Stimulated activated memory B cell treated with anti-CD40 and anti-IgM and Interleukin-4, amounts not matched to agents 10 μg/mL and 1 μg/mL and 100 μg/mL, for 72 hours (primary cell): Measurements from ENCODE around the gene TGFBR3.

Experiments used
- ATAC-seq: fragments of 150-1000 bp; cut with Tn5 transposase; 2 replicates; pipeline ENCODE4 v1.10.0; 2021
- H3K27ac Mint-ChIP-seq: one replicate; pipeline ENCODE4 v1.8.0; 2022; ENCODE audit warnings: mild to moderate bottlenecking, mixed read lengths
- H3K27me3 Mint-ChIP-seq: one replicate; pipeline ENCODE4 v1.8.0; 2022; ENCODE audit warnings: mixed read lengths
- H3K36me3 Mint-ChIP-seq: one replicate; pipeline ENCODE4 v1.8.0; 2022; ENCODE audit warnings: mixed read lengths
- H3K4me1 Mint-ChIP-seq: one replicate; pipeline ENCODE4 v1.8.0; 2022; ENCODE audit warnings: mixed read lengths
- H3K4me3 Mint-ChIP-seq: one replicate; pipeline ENCODE4 v1.8.0; 2022; ENCODE audit warnings: mild to moderate bottlenecking, moderate library complexity, mixed read lengths
- H3K9me3 Mint-ChIP-seq: one replicate; pipeline ENCODE4 v1.8.0; 2022; ENCODE audit warnings: mixed read lengths

TGFBR3 gene

GRCh38 chr1:91643431-91643830 lies 242.5 kb downstream of the TGFBR3 start:
- no peak overlapping the region for H3K27ac Mint-ChIP-seq
- H3K4me3 Mint-ChIP-seq: no peak overlapping the region
- H3K9me3 Mint-ChIP-seq: peaks cover 5% of the 10 kb centered on the region
- no peaks in the 10 kb centered on the region for H3K4me1 Mint-ChIP-seq
- no peaks in the 10 kb centered on the region for H3K36me3 Mint-ChIP-seq
- peaks cover 24% of the 10 kb centered on the region for H3K27me3 Mint-ChIP-seq
- no peak for ATAC-seq

GRCh38 chr1:91640877-91641526 lies 244.9 kb downstream of the TGFBR3 start:
- H3K27ac Mint-ChIP-seq: no peak overlapping the region
- no peaks in the 10 kb centered on the region for H3K4me1 Mint-ChIP-seq
- H3K27me3 Mint-ChIP-seq: peaks cover 21% of the 10 kb centered on the region
- no peaks in the 10 kb centered on the region for H3K36me3 Mint-ChIP-seq
- no peak overlapping the region for H3K4me3 Mint-ChIP-seq
- peaks cover 5% of the 10 kb centered on the region for H3K9me3 Mint-ChIP-seq
- no peak for ATAC-seq

- H3K4me3 Mint-ChIP-seq: no peak overlapping the region
- no peaks in the 10 kb centered on the region for H3K4me1 Mint-ChIP-seq
- H3K27ac Mint-ChIP-seq: no peak overlapping the region
- no peaks in the 10 kb centered on the region for H3K36me3 Mint-ChIP-seq
- no peak for ATAC-seq
- peaks cover 5% of the 10 kb centered on the region for H3K9me3 Mint-ChIP-seq
- peaks cover 19% of the 10 kb centered on the region for H3K27me3 Mint-ChIP-seq
Observed at GRCh38 chr1:91637539-91637994, 248.4 kb downstream of the TGFBR3 start.

- Mint-ChIP-seq H3K9me3 (no peaks in the 10 kb centered on the region), H3K4me1 (no peaks in the 10 kb centered on the region)
- no peak for ATAC-seq
Observed at GRCh38 chr1:91635763-91636162, 250.2 kb downstream of the TGFBR3 start.

GRCh38 chr1:91633438-91633837 lies 252.5 kb downstream of the TGFBR3 start:
- no peak overlapping the region for H3K27ac Mint-ChIP-seq
- H3K4me1 Mint-ChIP-seq: no peaks in the 10 kb centered on the region
- no peak overlapping the region for H3K4me3 Mint-ChIP-seq
- no peak for ATAC-seq
- no peaks in the 10 kb centered on the region for H3K9me3 Mint-ChIP-seq
- H3K36me3 Mint-ChIP-seq: no peaks in the 10 kb centered on the region
- no peaks in the 10 kb centered on the region for H3K27me3 Mint-ChIP-seq

More at GRCh38 chr1:91635763-91636162, 250.2 kb downstream of the TGFBR3 start:
- H3K27me3 Mint-ChIP-seq: peaks cover 1% of the 10 kb centered on the region
- H3K4me3 Mint-ChIP-seq: no peak overlapping the region
- no peak overlapping the region for H3K27ac Mint-ChIP-seq
- H3K36me3 Mint-ChIP-seq: no peaks in the 10 kb centered on the region

GRCh38 chr1:91631718-91632330 lies 254.1 kb downstream of the TGFBR3 start:
- no peak for ATAC-seq
- H3K27me3 Mint-ChIP-seq: no peaks in the 10 kb centered on the region
- no peaks in the 10 kb centered on the region for H3K36me3 Mint-ChIP-seq
- no peak overlapping the region for H3K27ac Mint-ChIP-seq
- no peaks in the 10 kb centered on the region for H3K9me3 Mint-ChIP-seq
- H3K4me1 Mint-ChIP-seq: no peaks in the 10 kb centered on the region
- H3K4me3 Mint-ChIP-seq: no peak overlapping the region

- Mint-ChIP-seq H3K9me3 (no peaks in the 10 kb centered on the region), H3K4me1 (no peaks in the 10 kb centered on the region), H3K36me3 (no peaks in the 10 kb centered on the region), H3K27me3 (no peaks in the 10 kb centered on the region), H3K27ac (no peak overlapping the region), H3K4me3 (no peak overlapping the region)
- no peak for ATAC-seq
Observed at GRCh38 chr1:91630803-91631202, 255.1 kb downstream of the TGFBR3 start.
